Loucy (cell line): ENCODE measurements around the gene TYW3.

Experiments
- EZH2phosphoT487 ChIP-seq: fragments of 200-600 bp; IDR thresholded peaks from 2 replicates; pipeline ENCODE4 v1.6.1; 2018; ENCODE audit warnings: antibody characterized with exemption, mild to moderate bottlenecking, moderate library complexity, borderline replicate concordance
- TF ChIP-seq, protein P1 (sequence below): fragments of 200-600 bp; sonication (generic); conservative IDR thresholded peaks from 2 replicates; pipeline ENCODE4 v1.5.1; 2014; ENCODE audit warnings: mild to moderate bottlenecking, antibody characterized with exemption, low read length

DNA sequence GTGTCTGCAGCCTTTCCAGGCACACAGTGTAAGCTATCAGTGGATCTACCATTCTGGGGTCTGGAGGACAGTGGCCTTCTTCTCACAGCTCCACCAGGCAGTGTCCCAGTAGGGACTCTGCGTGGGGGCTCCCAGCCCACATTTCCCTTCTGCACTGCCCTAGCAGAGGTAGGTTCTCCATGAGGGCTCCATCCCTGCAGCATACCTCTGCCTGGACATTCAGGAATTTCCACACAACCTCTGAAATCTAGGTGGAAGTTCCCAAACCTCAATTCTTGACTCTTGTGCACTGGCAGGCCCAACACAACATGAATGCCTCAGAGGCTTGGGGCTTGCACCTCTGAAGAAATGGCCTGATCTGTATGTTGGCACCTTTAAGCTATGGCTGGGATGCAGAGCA, 6.9 kb upstream of the TYW3 start:
- TF ChIP-seq, protein P1, sequence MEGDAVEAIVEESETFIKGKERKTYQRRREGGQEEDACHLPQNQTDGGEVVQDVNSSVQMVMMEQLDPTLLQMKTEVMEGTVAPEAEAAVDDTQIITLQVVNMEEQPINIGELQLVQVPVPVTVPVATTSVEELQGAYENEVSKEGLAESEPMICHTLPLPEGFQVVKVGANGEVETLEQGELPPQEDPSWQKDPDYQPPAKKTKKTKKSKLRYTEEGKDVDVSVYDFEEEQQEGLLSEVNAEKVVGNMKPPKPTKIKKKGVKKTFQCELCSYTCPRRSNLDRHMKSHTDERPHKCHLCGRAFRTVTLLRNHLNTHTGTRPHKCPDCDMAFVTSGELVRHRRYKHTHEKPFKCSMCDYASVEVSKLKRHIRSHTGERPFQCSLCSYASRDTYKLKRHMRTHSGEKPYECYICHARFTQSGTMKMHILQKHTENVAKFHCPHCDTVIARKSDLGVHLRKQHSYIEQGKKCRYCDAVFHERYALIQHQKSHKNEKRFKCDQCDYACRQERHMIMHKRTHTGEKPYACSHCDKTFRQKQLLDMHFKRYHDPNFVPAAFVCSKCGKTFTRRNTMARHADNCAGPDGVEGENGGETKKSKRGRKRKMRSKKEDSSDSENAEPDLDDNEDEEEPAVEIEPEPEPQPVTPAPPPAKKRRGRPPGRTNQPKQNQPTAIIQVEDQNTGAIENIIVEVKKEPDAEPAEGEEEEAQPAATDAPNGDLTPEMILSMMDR, result no peak
- no peak for TF ChIP-seq EZH2phosphoT487
